ENCODE measurements around the gene CLDN1. TPM values are rescaled to one million over a fixed set of nuclear protein-coding genes. Genes with fewer than 3 reads are reported as not detected.
"Not testable (repeated sequence)": the region's sequence is repeated elsewhere in the genome, so short reads cannot be mapped to it uniquely, and the experiment has no call there.

Gene CLDN1
- polyA plus RNA-seq, 1 donor, result 17.4 TPM

DNA sequence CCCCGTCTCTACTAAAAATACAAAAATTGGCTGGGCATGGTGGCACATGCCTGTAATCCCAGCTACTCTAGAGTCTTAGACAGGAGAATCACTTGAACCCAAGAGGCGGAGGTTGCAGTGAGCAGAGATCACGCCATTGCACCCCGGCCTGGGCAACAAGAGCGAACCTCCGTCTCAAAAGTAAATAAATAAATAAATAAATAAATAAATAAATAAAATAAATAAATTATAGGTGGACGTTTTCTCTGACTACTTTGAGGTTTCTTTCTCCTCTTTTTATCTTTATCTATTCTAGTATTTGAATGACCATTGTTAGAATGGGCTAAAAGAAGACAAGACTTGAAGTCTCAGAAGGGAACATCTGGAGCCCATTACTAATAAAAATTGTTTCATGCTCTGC is 54.8 kb downstream of the CLDN1 start:
- H3K4me1 ChIP-seq (ENCODE audit: control insufficient read depth, insufficient read depth, low read length); H3K27me3 ChIP-seq (ENCODE audit: control insufficient read depth, insufficient read depth, low read length); H3K36me3 ChIP-seq (ENCODE audit: control insufficient read depth, insufficient read depth, low read length); H3K4me3 ChIP-seq (ENCODE audit: low read length); DNase-seq; H3K27ac ChIP-seq (ENCODE audit: low read length); H3K9me3 ChIP-seq (ENCODE audit: control insufficient read depth, low read depth, low read length): not testable (repeated sequence)
- WGBS (ENCODE audit: insufficient coverage, low lambda C conversion rate), result 90% methylated on average over 1 of the region's 7 CpGs

- no peak overlapping the region for H3K4me3 ChIP-seq (ENCODE audit: low read length)
- H3K4me1 ChIP-seq (ENCODE audit: control insufficient read depth, insufficient read depth, low read length), result no peaks in the 10 kb centered on the region
- WGBS (ENCODE audit: insufficient coverage, low lambda C conversion rate), result no CpG with 5 or more reads among the region's 1 CpG
- H3K27ac ChIP-seq (ENCODE audit: low read length), result no peak overlapping the region
- H3K36me3 ChIP-seq (ENCODE audit: control insufficient read depth, insufficient read depth, low read length), result no peaks in the 10 kb centered on the region
- no peaks in the 10 kb centered on the region for H3K9me3 ChIP-seq (ENCODE audit: control insufficient read depth, low read depth, low read length)
- no peaks in the 10 kb centered on the region for H3K27me3 ChIP-seq (ENCODE audit: control insufficient read depth, insufficient read depth, low read length)
- DNase-seq, result no peak
These were observed 55.3 kb downstream of the CLDN1 start for GRCh38 chr3:190266913-190267290.

- no peak for DNase-seq
- H3K27ac ChIP-seq (ENCODE audit: low read length), result no peak overlapping the region
- no peak overlapping the region for H3K4me3 ChIP-seq (ENCODE audit: low read length)
- H3K36me3 ChIP-seq (ENCODE audit: control insufficient read depth, insufficient read depth, low read length), result no peaks in the 10 kb centered on the region
- no peaks in the 10 kb centered on the region for H3K4me1 ChIP-seq (ENCODE audit: control insufficient read depth, insufficient read depth, low read length)
- no peaks in the 10 kb centered on the region for H3K9me3 ChIP-seq (ENCODE audit: control insufficient read depth, low read depth, low read length)
- no peaks in the 10 kb centered on the region for H3K27me3 ChIP-seq (ENCODE audit: control insufficient read depth, insufficient read depth, low read length)
These were observed 55.9 kb downstream of the CLDN1 start for GRCh38 chr3:190266265-190266912.

DNA sequence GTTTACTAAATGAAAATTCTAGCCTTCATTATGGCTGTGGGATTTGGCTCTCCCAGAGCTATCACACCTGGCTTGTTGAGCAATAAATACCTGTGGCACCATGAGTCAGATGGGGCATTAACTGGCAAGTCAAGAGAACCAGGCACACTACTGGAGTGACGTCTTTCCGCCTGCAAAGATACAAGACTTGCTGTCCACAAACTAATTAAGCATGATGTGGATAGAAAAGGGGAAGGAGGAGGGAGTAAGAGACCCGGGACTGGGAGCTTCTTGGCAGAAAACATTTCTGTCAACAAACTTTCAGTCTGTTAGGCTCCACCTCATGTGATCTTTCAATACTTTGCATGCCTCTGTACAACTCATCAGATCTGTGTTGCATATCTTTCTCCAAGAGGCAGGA is 56.5 kb downstream of the CLDN1 start:
- Histone ChIP-seq H3K27ac (ENCODE audit: low read length) (no peak overlapping the region), H3K9me3 (ENCODE audit: control insufficient read depth, low read depth, low read length) (no peaks in the 10 kb centered on the region), H3K36me3 (ENCODE audit: control insufficient read depth, insufficient read depth, low read length) (no peaks in the 10 kb centered on the region), H3K4me1 (ENCODE audit: control insufficient read depth, insufficient read depth, low read length) (no peaks in the 10 kb centered on the region), H3K27me3 (ENCODE audit: control insufficient read depth, insufficient read depth, low read length) (no peaks in the 10 kb centered on the region), H3K4me3 (ENCODE audit: low read length) (no peak overlapping the region)
- DNase-seq, result no peak
- no CpG with 5 or more reads among the region's 3 CpGs for WGBS (ENCODE audit: insufficient coverage, low lambda C conversion rate)

DNA sequence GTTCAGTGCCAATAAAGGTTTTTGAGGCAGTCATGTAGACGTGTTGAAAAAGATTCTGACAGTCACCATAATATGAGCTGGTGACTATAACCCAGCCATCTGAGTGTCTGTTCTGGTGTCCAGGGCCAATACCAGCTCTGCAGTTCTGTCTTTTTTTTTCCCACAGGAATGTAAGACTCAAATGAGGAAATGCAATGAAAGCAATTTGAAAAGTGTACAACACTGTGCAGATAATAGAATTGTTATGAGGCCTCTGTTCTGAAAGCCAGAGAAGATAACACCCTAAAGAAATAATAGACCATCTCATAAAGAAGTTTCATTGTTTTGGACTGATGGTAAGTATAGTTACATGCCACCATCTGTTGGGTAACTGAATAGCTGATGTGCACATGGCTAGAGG is 57.1 kb downstream of the CLDN1 start:
- DNase-seq, result no peak
- Histone ChIP-seq H3K36me3 (ENCODE audit: control insufficient read depth, insufficient read depth, low read length) (no peaks in the 10 kb centered on the region), H3K4me1 (ENCODE audit: control insufficient read depth, insufficient read depth, low read length) (no peaks in the 10 kb centered on the region), H3K27me3 (ENCODE audit: control insufficient read depth, insufficient read depth, low read length) (no peaks in the 10 kb centered on the region), H3K9me3 (ENCODE audit: control insufficient read depth, low read depth, low read length) (no peaks in the 10 kb centered on the region), H3K4me3 (ENCODE audit: low read length) (no peak overlapping the region), H3K27ac (ENCODE audit: low read length) (no peak overlapping the region)
- no CpG with 5 or more reads among the region's 1 CpG for WGBS (ENCODE audit: insufficient coverage, low lambda C conversion rate)

DNA sequence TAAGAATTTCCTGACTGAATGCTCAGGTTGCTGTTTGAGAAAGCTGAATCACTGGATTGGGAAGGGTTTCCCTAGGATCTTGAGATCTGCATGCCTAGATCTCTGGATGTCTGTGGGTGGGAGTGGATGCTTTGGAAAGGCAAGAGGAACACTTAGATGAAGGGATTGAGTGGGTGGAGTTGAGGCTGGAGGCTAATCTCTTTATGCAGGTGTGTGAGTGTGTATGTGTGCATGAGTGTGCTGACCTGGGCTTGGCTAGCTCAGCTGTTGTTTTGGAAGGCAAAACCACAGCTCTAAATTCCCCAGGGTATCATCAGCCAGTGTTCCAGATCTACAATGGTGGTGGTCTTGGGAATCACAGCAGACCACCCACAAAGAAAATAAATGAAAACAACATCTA is 60.5 kb downstream of the CLDN1 start:
- Histone ChIP-seq H3K36me3 (ENCODE audit: control insufficient read depth, insufficient read depth, low read length) (no peaks in the 10 kb centered on the region), H3K4me1 (ENCODE audit: control insufficient read depth, insufficient read depth, low read length) (no peaks in the 10 kb centered on the region), H3K27me3 (ENCODE audit: control insufficient read depth, insufficient read depth, low read length) (no peaks in the 10 kb centered on the region), H3K27ac (ENCODE audit: low read length) (no peak overlapping the region), H3K4me3 (ENCODE audit: low read length) (no peak overlapping the region), H3K9me3 (ENCODE audit: control insufficient read depth, low read depth, low read length) (no peaks in the 10 kb centered on the region)
- no peak for DNase-seq

- Histone ChIP-seq H3K27me3 (ENCODE audit: control insufficient read depth, insufficient read depth, low read length) (no peaks in the 10 kb centered on the region), H3K4me3 (ENCODE audit: low read length) (no peak overlapping the region), H3K9me3 (ENCODE audit: control insufficient read depth, low read depth, low read length) (no peaks in the 10 kb centered on the region), H3K36me3 (ENCODE audit: control insufficient read depth, insufficient read depth, low read length) (no peaks in the 10 kb centered on the region), H3K27ac (ENCODE audit: low read length) (no peak overlapping the region), H3K4me1 (ENCODE audit: control insufficient read depth, insufficient read depth, low read length) (no peaks in the 10 kb centered on the region)
- no peak for DNase-seq
- 100% methylated on average over 2 of the region's 3 CpGs for WGBS (ENCODE audit: insufficient coverage, low lambda C conversion rate)
These were observed 61.2 kb downstream of the CLDN1 start for GRCh38 chr3:190261015-190261414.

GRCh38 chr3:190260301-190260700 is 61.9 kb downstream of the CLDN1 start:
- WGBS (ENCODE audit: insufficient coverage, low lambda C conversion rate), result no CpG with 5 or more reads among the region's 2 CpGs

DNA sequence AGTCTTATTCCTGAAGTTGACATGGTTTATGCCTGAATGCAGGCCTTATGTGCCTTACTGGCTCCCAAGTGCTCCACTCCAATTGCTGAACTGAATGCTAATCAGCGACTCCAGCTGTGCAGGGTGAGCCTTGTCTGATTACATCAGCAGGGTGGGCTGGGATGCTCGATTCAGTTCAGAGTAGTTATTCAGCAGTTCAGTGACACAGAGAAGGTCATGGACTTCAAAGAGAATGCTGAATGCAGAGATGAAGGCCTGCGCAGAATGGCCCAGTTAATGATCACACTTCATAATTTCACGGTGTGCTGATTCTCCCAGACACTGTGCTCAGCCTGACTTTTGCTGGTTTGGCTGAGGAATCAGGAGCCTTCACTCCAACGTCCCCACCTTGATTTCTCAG is 63.6 kb downstream of the CLDN1 start:
- WGBS (ENCODE audit: insufficient coverage, low lambda C conversion rate), result 67% methylated on average over 1 of the region's 5 CpGs
- no peak for DNase-seq
- no peaks in the 10 kb centered on the region for H3K36me3 ChIP-seq (ENCODE audit: control insufficient read depth, insufficient read depth, low read length)
- no peaks in the 10 kb centered on the region for H3K9me3 ChIP-seq (ENCODE audit: control insufficient read depth, low read depth, low read length)
- H3K27me3 ChIP-seq (ENCODE audit: control insufficient read depth, insufficient read depth, low read length), result no peaks in the 10 kb centered on the region
- H3K27ac ChIP-seq (ENCODE audit: low read length), result no peak overlapping the region
- no peak overlapping the region for H3K4me3 ChIP-seq (ENCODE audit: low read length)
- H3K4me1 ChIP-seq (ENCODE audit: control insufficient read depth, insufficient read depth, low read length), result no peaks in the 10 kb centered on the region

More at GRCh38 chr3:190260301-190260700, 61.9 kb downstream of the CLDN1 start:
- no peaks in the 10 kb centered on the region for H3K36me3 ChIP-seq (ENCODE audit: control insufficient read depth, insufficient read depth, low read length)
- H3K9me3 ChIP-seq (ENCODE audit: control insufficient read depth, low read depth, low read length), result no peaks in the 10 kb centered on the region
- H3K27ac ChIP-seq (ENCODE audit: low read length), result no peak overlapping the region
- no peak for DNase-seq
- no peaks in the 10 kb centered on the region for H3K27me3 ChIP-seq (ENCODE audit: control insufficient read depth, insufficient read depth, low read length)
- H3K4me1 ChIP-seq (ENCODE audit: control insufficient read depth, insufficient read depth, low read length), result no peaks in the 10 kb centered on the region
- no peak overlapping the region for H3K4me3 ChIP-seq (ENCODE audit: low read length)

All from large intestine (tissue), 3 donors.